Measurements from ENCODE around the gene ZNF689. TPM values are rescaled to one million over a fixed set of nuclear protein-coding genes. Genes with fewer than 3 reads are reported as not detected.

Gene ZNF689
- polyA plus RNA-seq: 1 to 10 TPM; 1.3 to 2.0 TPM

DNA sequence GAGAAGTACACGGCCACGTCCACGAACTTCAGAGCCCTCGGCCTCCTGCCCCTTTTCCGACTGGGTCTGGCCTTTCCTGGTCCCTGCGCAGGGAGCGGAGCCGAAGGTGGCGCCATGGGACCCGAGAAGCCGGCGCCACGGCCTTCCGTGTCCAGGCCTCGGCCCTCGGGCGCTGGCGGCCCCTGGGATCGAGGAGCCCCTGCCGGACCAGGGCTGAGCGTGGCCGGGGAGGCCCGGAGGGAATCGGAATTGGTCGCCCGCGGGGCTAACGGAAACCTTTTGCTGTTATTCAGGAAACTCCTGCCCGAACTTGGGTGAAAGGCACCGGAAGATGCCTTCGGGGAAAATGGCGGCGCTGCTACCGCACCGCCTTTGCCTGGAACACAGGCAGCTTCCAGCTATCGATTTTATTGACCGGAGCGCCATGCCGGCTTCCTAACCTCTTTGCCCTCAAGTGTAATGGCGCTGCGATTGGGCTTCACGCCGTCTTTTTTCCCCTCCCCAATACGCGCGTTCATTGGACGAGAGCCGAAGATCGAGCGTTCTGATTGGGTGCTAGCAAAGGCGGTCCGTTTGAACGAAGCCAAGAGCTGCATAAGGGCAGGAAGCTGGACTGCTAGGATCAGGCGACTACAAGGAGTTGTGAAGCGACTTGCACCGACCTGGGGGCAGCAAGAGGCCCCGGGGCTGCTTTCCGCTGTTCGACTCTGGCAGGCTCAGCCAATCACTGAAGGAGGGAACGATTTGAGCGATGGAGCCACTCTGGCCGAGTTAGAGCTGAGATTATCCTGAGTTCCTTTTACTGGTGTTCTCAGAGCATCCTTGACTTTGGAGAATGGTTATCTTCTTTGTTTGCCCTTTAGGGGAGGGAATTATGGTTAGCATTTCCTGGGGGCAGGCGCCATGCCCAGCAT, at the start of gene ZNF689:
Gene ZNF689 (minus strand): TSS at position 464 of the 914 bp plus-strand sequence. CDS start 348 bp downstream, at position 116.
- peak within 1 kb of the TSS; percentile 84 to 90 for H3K27ac ChIP-seq (ENCODE audit: low read depth in 2 of 2, low read length in 1 of 2)

GRCh38 chr16:30658731-30659506, 48.7 kb upstream of the ZNF689 start:
- H3K27ac ChIP-seq (ENCODE audit: low read depth in 2 of 2, low read length in 1 of 2): peak overlapping the region; percentile 98 to 100
- H3K9me3 ChIP-seq (ENCODE audit: control insufficient read depth in 2 of 2, insufficient read depth in 1 of 2, low read depth in 1 of 2, low read length in 1 of 2): no peaks in the 10 kb centered on the region

More for the DNA sequence above, at the start of gene ZNF689:
- Histone ChIP-seq H3K4me3 (ENCODE audit: low read depth in 1 of 2, low read length in 2 of 2) (peak within 1 kb of the TSS; percentile 79 to 85), H3K27me3 (ENCODE audit: control insufficient read depth in 1 of 2, insufficient read depth in 2 of 2, low read length in 2 of 2) (no peaks in the 10 kb centered on the region), H3K9me3 (ENCODE audit: control insufficient read depth in 2 of 2, insufficient read depth in 1 of 2, low read depth in 1 of 2, low read length in 1 of 2) (no peaks in the 10 kb centered on the region), H3K4me1 (ENCODE audit: control insufficient read depth in 2 of 2, insufficient read depth in 2 of 2, low read length in 1 of 2) (no peaks in the 10 kb centered on the region), H3K36me3 (ENCODE audit: control insufficient read depth in 2 of 2, insufficient read depth in 2 of 2, low read length in 1 of 2) (peaks cover under 1% of the 10 kb centered on the region in 2 donors)
- 0 to 1% methylated on average over 61 to 63 of the region's 63 CpGs for WGBS, 2 donors

GRCh38 chr16:30657866-30658730, 47.9 kb upstream of the ZNF689 start, which contains the start of gene FBRS:
Gene FBRS, plus strand, starts transcription at chr16:30658431. Its CDS starts 1,088 bp downstream, at chr16:30659519.
- peak within 1 kb of the TSS; percentile 83 to 92 for H3K4me3 ChIP-seq (ENCODE audit: low read depth in 1 of 2, low read length in 2 of 2)
- H3K9me3 ChIP-seq (ENCODE audit: control insufficient read depth in 2 of 2, insufficient read depth in 1 of 2, low read depth in 1 of 2, low read length in 1 of 2): no peaks in the 10 kb centered on the region
- peak within 1 kb of the TSS; percentile 98 to 100 for H3K27ac ChIP-seq (ENCODE audit: low read depth in 2 of 2, low read length in 1 of 2)
- peaks cover 18 to 41% of the 10 kb centered on the region in 2 donors for H3K36me3 ChIP-seq (ENCODE audit: control insufficient read depth in 2 of 2, insufficient read depth in 2 of 2, low read length in 1 of 2)
- no peaks in the 10 kb centered on the region for H3K27me3 ChIP-seq (ENCODE audit: control insufficient read depth in 1 of 2, insufficient read depth in 2 of 2, low read length in 2 of 2)
- peaks cover 0 to 13% of the 10 kb centered on the region in 2 donors for H3K4me1 ChIP-seq (ENCODE audit: control insufficient read depth in 2 of 2, insufficient read depth in 2 of 2, low read length in 1 of 2)
- WGBS, 2 donors: 0 to 1% methylated on average over 82 to 86 of the region's 86 CpGs

More at GRCh38 chr16:30658731-30659506, 48.7 kb upstream of the ZNF689 start:
- WGBS, 2 donors: 0% methylated on average over 63 to 64 of the region's 64 CpGs
- Histone ChIP-seq H3K4me3 (ENCODE audit: low read depth in 1 of 2, low read length in 2 of 2) (peak overlapping the region; percentile 83 to 92), H3K4me1 (ENCODE audit: control insufficient read depth in 2 of 2, insufficient read depth in 2 of 2, low read length in 1 of 2) (peaks cover 3 to 13% of the 10 kb centered on the region in 2 donors), H3K27me3 (ENCODE audit: control insufficient read depth in 1 of 2, insufficient read depth in 2 of 2, low read length in 2 of 2) (no peaks in the 10 kb centered on the region), H3K36me3 (ENCODE audit: control insufficient read depth in 2 of 2, insufficient read depth in 2 of 2, low read length in 1 of 2) (peaks cover 18 to 41% of the 10 kb centered on the region in 2 donors)

- no peaks in the 10 kb centered on the region for H3K9me3 ChIP-seq (ENCODE audit: control insufficient read depth in 2 of 2, insufficient read depth in 1 of 2, low read depth in 1 of 2, low read length in 1 of 2)
- WGBS, 2 donors: 29% methylated on average over 32 of the region's 32 CpGs
- peaks cover 13 to 40% of the 10 kb centered on the region in 2 donors for H3K36me3 ChIP-seq (ENCODE audit: control insufficient read depth in 2 of 2, insufficient read depth in 2 of 2, low read length in 1 of 2)
- peaks cover 0 to 13% of the 10 kb centered on the region in 2 donors for H3K4me1 ChIP-seq (ENCODE audit: control insufficient read depth in 2 of 2, insufficient read depth in 2 of 2, low read length in 1 of 2)
- no peaks in the 10 kb centered on the region for H3K27me3 ChIP-seq (ENCODE audit: control insufficient read depth in 1 of 2, insufficient read depth in 2 of 2, low read length in 2 of 2)
- H3K27ac ChIP-seq (ENCODE audit: low read depth in 2 of 2, low read length in 1 of 2): peak overlapping the region; percentile 85 to 94
- peak overlapping the region; percentile 24 to 30 for H3K4me3 ChIP-seq (ENCODE audit: low read depth in 1 of 2, low read length in 2 of 2)
Observed at GRCh38 chr16:30656974-30657865, 47.0 kb upstream of the ZNF689 start.

DNA sequence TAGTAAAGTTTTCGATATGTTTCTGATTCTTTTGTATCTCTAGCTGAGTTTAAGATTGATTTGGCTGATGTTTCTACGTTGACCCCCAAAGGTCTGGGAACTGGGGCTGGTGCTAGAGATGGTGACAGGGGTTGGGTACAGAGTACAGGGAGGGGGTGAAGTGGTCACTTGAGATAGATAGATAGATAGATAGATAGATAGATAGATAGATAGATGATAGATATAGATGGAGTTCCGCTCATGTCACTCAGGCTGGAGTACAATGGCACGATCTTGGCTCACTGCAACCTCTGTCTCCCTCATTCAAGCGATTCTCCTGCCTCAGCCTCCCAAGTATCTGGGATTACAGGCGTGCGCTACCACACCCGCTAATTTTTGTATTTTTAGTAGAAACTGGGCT, 46.2 kb upstream of the ZNF689 start:
- Histone ChIP-seq H3K36me3 (ENCODE audit: control insufficient read depth in 2 of 2, insufficient read depth in 2 of 2, low read length in 1 of 2) (peaks cover 8 to 36% of the 10 kb centered on the region in 2 donors), H3K27me3 (ENCODE audit: control insufficient read depth in 1 of 2, insufficient read depth in 2 of 2, low read length in 2 of 2) (no peaks in the 10 kb centered on the region), H3K27ac (ENCODE audit: low read depth in 2 of 2, low read length in 1 of 2) (no peak overlapping the region), H3K4me3 (ENCODE audit: low read depth in 1 of 2, low read length in 2 of 2) (no peak overlapping the region), H3K4me1 (ENCODE audit: control insufficient read depth in 2 of 2, insufficient read depth in 2 of 2, low read length in 1 of 2) (peaks cover 0 to 12% of the 10 kb centered on the region in 2 donors), H3K9me3 (ENCODE audit: control insufficient read depth in 2 of 2, insufficient read depth in 1 of 2, low read depth in 1 of 2, low read length in 1 of 2) (no peaks in the 10 kb centered on the region)
- WGBS, 2 donors: 95 to 97% methylated on average over 8 of the region's 8 CpGs

DNA sequence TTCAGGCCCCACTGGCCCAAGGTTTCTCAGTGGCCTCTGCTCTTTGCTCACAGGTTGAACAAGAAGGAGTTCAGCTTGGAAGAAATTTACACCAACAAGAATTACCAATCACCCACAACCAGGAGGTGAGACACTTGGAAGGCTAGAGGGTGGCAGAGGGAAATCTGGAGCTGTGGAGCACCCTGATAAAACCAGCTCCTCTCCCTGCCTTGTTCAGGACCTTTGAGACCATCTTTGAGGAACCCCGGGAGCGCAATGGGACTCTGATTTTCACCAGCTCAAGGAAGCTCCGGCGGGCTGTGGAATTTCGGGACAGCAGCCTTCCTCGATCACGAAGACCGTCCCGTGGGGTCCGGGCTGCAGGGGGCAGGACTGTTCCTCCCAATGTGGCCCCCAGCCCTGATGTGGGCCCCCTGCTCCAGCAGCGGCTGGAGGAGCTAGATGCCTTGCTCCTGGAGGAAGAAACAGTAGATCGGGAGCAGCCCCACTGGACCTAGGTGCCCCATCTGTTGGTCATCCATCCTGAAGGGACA, 45.7 kb upstream of the ZNF689 start:
- peak overlapping the region in 1 of 2 donors; percentile 11 for H3K27ac ChIP-seq (ENCODE audit: low read depth in 2 of 2, low read length in 1 of 2)
- peaks cover 8 to 32% of the 10 kb centered on the region in 2 donors for H3K36me3 ChIP-seq (ENCODE audit: control insufficient read depth in 2 of 2, insufficient read depth in 2 of 2, low read length in 1 of 2)
- no peaks in the 10 kb centered on the region for H3K9me3 ChIP-seq (ENCODE audit: control insufficient read depth in 2 of 2, insufficient read depth in 1 of 2, low read depth in 1 of 2, low read length in 1 of 2)
- peaks cover 0 to 7% of the 10 kb centered on the region in 2 donors for H3K4me1 ChIP-seq (ENCODE audit: control insufficient read depth in 2 of 2, insufficient read depth in 2 of 2, low read length in 1 of 2)
- H3K27me3 ChIP-seq (ENCODE audit: control insufficient read depth in 1 of 2, insufficient read depth in 2 of 2, low read length in 2 of 2): no peaks in the 10 kb centered on the region
- 96 to 97% methylated on average over 12 of the region's 12 CpGs for WGBS, 2 donors
- H3K4me3 ChIP-seq (ENCODE audit: low read depth in 1 of 2, low read length in 2 of 2): no peak overlapping the region

GRCh38 chr16:30654856-30655255, 44.7 kb upstream of the ZNF689 start:
- Histone ChIP-seq H3K27ac (ENCODE audit: low read depth in 2 of 2, low read length in 1 of 2) (no peak overlapping the region), H3K27me3 (ENCODE audit: control insufficient read depth in 1 of 2, insufficient read depth in 2 of 2, low read length in 2 of 2) (no peaks in the 10 kb centered on the region), H3K9me3 (ENCODE audit: control insufficient read depth in 2 of 2, insufficient read depth in 1 of 2, low read depth in 1 of 2, low read length in 1 of 2) (no peaks in the 10 kb centered on the region), H3K4me1 (ENCODE audit: control insufficient read depth in 2 of 2, insufficient read depth in 2 of 2, low read length in 1 of 2) (peaks cover 0 to 6% of the 10 kb centered on the region in 2 donors), H3K36me3 (ENCODE audit: control insufficient read depth in 2 of 2, insufficient read depth in 2 of 2, low read length in 1 of 2) (peaks cover 8 to 31% of the 10 kb centered on the region in 2 donors), H3K4me3 (ENCODE audit: low read depth in 1 of 2, low read length in 2 of 2) (no peak overlapping the region)
- 91 to 96% methylated on average over 14 to 18 of the region's 18 CpGs for WGBS, 2 donors

DNA sequence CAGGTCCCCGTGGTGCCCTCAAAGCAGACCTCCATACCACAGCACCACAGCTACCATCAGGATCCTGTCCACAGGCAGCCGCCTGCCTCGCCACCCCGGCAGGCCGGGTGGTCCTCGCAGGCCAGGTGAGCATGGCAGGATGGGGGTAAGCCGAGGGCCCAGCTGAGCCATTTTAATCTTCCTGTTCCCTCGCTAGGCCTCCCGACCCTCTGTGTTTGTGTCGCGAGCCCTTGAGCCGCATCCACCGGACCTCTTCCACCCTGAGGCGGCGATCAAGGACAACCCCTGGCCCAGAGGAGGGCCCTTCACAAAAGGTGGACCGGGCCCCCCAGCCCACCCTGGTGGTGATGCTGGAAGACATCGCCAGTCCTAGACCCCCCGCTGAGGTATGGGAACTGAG, 42.5 kb upstream of the ZNF689 start:
- peaks cover 0 to 8% of the 10 kb centered on the region in 2 donors for H3K4me1 ChIP-seq (ENCODE audit: control insufficient read depth in 2 of 2, insufficient read depth in 2 of 2, low read length in 1 of 2)
- H3K4me3 ChIP-seq (ENCODE audit: low read depth in 1 of 2, low read length in 2 of 2): no peak overlapping the region
- H3K27ac ChIP-seq (ENCODE audit: low read depth in 2 of 2, low read length in 1 of 2): no peak overlapping the region

More for the DNA sequence above, 42.5 kb upstream of the ZNF689 start:
- WGBS, 2 donors: 92% methylated on average over 18 of the region's 18 CpGs
- Histone ChIP-seq H3K36me3 (ENCODE audit: control insufficient read depth in 2 of 2, insufficient read depth in 2 of 2, low read length in 1 of 2) (peaks cover 8 to 31% of the 10 kb centered on the region in 2 donors), H3K9me3 (ENCODE audit: control insufficient read depth in 2 of 2, insufficient read depth in 1 of 2, low read depth in 1 of 2, low read length in 1 of 2) (no peaks in the 10 kb centered on the region), H3K27me3 (ENCODE audit: control insufficient read depth in 1 of 2, insufficient read depth in 2 of 2, low read length in 2 of 2) (no peaks in the 10 kb centered on the region)
